Measurements from ENCODE around the gene INPP5A. TPM values are rescaled to one million over a fixed set of nuclear protein-coding genes. Genes with fewer than 3 reads are reported as not detected.
A peak's percentile ranks its signal among the peaks of the same experiment; 100 is the strongest.

Gene INPP5A
- total and polyA plus RNA-seq, 2 experiments from 2014 or later = 41.2 to 53.6 TPM

DNA sequence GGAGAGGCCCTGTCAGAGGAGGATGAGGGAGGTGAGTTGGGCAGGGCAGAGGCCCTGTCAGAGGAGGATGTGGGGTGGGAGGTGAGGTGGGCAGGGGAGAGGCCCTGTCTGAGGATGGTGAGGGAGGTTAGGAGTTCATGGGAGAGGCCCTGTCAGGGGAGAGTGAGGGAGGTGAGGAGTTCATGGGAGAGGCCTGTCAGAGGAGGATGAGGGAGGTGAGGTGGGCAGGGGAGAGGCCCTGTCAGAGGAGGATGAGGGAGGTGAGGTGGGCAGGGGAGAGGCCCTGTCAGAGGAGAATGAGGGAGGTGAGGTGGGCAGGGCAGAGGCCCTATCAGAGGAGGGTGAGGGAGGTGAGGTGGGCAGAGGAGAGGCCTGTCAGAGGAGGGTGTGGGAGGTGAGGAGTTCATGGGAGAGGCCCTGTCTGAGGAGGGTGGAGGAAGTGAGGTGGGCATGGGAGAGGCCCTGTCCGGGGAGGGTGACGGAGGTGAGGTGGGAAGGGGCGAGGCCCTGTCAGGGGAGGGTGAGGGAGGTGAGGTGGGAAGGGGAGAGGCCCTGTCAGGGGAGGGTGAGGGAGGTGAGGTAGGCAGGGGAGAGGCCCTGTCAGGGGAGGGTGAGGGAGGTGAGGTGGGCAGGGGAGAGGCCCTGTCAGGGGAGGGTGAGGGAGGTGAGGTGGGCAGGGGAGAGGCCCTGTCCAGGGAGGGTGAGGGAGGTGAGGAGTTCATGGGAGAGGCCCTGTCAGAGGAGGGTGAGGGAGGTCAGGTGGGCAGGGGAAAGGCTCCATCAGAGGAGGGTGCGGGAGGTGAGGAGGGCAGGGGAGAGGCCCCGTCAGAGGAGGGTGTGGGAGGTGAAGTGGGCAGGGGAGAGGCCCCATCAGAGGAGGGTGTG lies 73.7 kb downstream of the INPP5A start:
- Histone ChIP-seq H3K4me2 (no peak overlapping the region), H3K27ac (no peak overlapping the region), H3K27me3 (no peaks in the 10 kb centered on the region), H3K9me3 (ENCODE audit: low read depth) (no peaks in the 10 kb centered on the region), H2AFZ (no peak overlapping the region), H3K36me3 (replicated peaks; ENCODE audit: insufficient read depth, low read depth) (no peaks in the 10 kb centered on the region), H3K4me3 (no peak overlapping the region), H3K9me2 (replicated peaks; ENCODE audit: insufficient read depth) (no peaks in the 10 kb centered on the region), H3K79me2 (peaks cover 29% of the 10 kb centered on the region), H3K4me1 (ENCODE audit: insufficient read depth) (peaks cover 20% of the 10 kb centered on the region), H4K20me1 (ENCODE audit: insufficient read depth, poor library complexity, severe bottlenecking) (peaks cover 9% of the 10 kb centered on the region)
- no CpG with 5 or more reads among the region's 5 CpGs for WGBS (ENCODE audit: low lambda C conversion rate, missing lambda C conversion rate)
- TF ChIP-seq, protein P1, sequence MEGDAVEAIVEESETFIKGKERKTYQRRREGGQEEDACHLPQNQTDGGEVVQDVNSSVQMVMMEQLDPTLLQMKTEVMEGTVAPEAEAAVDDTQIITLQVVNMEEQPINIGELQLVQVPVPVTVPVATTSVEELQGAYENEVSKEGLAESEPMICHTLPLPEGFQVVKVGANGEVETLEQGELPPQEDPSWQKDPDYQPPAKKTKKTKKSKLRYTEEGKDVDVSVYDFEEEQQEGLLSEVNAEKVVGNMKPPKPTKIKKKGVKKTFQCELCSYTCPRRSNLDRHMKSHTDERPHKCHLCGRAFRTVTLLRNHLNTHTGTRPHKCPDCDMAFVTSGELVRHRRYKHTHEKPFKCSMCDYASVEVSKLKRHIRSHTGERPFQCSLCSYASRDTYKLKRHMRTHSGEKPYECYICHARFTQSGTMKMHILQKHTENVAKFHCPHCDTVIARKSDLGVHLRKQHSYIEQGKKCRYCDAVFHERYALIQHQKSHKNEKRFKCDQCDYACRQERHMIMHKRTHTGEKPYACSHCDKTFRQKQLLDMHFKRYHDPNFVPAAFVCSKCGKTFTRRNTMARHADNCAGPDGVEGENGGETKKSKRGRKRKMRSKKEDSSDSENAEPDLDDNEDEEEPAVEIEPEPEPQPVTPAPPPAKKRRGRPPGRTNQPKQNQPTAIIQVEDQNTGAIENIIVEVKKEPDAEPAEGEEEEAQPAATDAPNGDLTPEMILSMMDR (IDR thresholded peaks at IDR 0.05; ENCODE audit: poor library complexity) = no peak
- no peak for TF ChIP-seq EZH2 (IDR thresholded peaks at IDR 0.05; ENCODE audit: borderline replicate concordance)
- TF ChIP-seq EZH2phosphoT487 (IDR thresholded peaks at IDR 0.05; ENCODE audit: low read depth, severe bottlenecking, unreplicated experiment) = no peak
- DNase-seq (ENCODE audit: low spot score) = no peak

DNA sequence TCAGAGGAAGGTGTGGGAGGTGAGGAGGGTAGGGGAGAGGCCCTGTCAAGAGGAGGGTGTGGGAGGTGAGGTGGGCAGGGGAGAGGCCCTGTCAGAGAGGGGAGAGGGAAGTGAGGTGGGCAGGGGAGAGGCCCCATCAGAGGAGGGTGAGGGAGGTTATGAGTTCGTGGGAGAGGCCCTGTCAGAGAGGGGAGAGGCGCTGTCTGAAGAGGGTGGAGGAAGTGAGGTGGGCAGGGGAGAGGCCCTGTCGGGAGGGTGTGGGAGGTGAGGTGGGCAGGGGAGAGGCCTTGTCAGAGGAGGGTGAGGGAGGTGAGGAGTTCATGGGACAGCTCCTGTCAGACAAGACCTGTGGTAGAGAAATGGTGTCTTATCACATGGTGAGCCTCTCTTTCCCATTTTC lies 74.4 kb downstream of the INPP5A start:
- peaks cover 21% of the 10 kb centered on the region for H3K79me2 ChIP-seq
- H3K4me2 ChIP-seq = peak overlapping the region; percentile 53
- H2AFZ ChIP-seq = no peak overlapping the region
- no peaks in the 10 kb centered on the region for H3K9me3 ChIP-seq (ENCODE audit: low read depth)
- H3K4me3 ChIP-seq = no peak overlapping the region
- WGBS (ENCODE audit: low lambda C conversion rate, missing lambda C conversion rate) = no CpG with 5 or more reads among the region's 3 CpGs
- DNase-seq (ENCODE audit: low spot score) = no peak
- H4K20me1 ChIP-seq (ENCODE audit: insufficient read depth, poor library complexity, severe bottlenecking) = peaks cover 5% of the 10 kb centered on the region
- peaks cover 20% of the 10 kb centered on the region for H3K4me1 ChIP-seq (ENCODE audit: insufficient read depth)
- H3K27ac ChIP-seq = peak overlapping the region; percentile 71
- no peaks in the 10 kb centered on the region for H3K36me3 ChIP-seq (replicated peaks; ENCODE audit: insufficient read depth, low read depth)
- no peaks in the 10 kb centered on the region for H3K27me3 ChIP-seq
- H3K9me2 ChIP-seq (replicated peaks; ENCODE audit: insufficient read depth) = no peaks in the 10 kb centered on the region
- TF ChIP-seq EZH2phosphoT487 (IDR thresholded peaks at IDR 0.05; ENCODE audit: low read depth, severe bottlenecking, unreplicated experiment) = no peak
- TF ChIP-seq, protein P1 (IDR thresholded peaks at IDR 0.05; ENCODE audit: poor library complexity) = no peak
- TF ChIP-seq EZH2 (IDR thresholded peaks at IDR 0.05; ENCODE audit: borderline replicate concordance) = no peak

DNA sequence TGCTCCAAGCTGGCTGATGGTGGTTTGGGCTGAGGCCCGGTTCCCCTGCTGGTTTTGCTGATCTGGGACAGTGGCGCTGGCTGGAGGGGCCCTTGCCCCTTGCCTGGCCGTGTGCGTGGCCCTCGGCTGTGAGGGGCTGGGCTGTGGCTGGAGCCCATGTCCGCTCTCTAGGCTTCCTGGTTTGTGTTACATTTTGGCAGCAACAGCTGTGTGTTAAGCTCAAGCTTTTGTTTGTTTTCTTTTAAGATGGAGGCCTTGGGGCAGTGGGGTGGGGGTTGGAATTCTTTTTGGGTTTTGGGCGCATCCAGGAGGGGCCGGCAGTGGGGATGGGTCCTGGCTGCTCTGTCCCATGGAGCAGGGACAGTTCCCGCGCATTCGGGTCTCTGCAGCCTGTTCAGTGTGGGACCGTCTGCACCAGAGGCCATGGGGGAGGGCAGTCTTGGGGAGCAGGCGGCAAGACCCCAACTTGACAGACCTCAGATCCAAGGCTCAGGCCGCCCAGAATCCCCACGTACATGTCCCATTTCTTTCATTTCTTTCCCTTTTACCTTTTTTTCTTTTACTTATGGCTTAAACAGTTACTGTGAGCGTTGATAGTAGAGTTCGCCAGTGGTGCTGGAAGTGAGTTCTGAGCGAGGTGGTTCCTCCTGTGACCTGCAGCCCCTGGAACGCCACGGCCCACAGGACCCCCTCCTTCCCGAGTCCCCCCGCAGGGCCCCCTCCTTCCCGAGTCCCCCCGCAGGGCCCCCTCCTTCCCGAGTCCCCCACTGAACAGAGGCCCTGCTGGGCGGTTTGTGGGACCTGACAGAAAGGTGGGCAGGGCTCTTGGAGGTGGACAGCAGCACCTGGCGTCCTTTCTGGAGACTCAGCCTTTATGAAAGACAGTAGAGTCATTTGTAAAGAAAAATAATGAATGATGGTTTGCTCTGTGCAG lies 75.3 kb downstream of the INPP5A start:
- H3K79me2 ChIP-seq = peaks cover 14% of the 10 kb centered on the region
- peaks cover 3% of the 10 kb centered on the region for H4K20me1 ChIP-seq (ENCODE audit: insufficient read depth, poor library complexity, severe bottlenecking)
- no peak overlapping the region for H2AFZ ChIP-seq
- TF ChIP-seq EZH2 (IDR thresholded peaks at IDR 0.05; ENCODE audit: borderline replicate concordance) (no peak), EZH2phosphoT487 (IDR thresholded peaks at IDR 0.05; ENCODE audit: low read depth, severe bottlenecking, unreplicated experiment) (no peak)
- TF ChIP-seq, protein P1 (IDR thresholded peaks at IDR 0.05; ENCODE audit: poor library complexity) = no peak
- peak overlapping the region; percentile 53 for H3K4me2 ChIP-seq
- DNase-seq (ENCODE audit: low spot score) = no peak
- H3K36me3 ChIP-seq (replicated peaks; ENCODE audit: insufficient read depth, low read depth) = no peaks in the 10 kb centered on the region
- WGBS (ENCODE audit: low lambda C conversion rate, missing lambda C conversion rate) = 73% methylated on average over 24 of the region's 27 CpGs
- H3K4me3 ChIP-seq = no peak overlapping the region
- H3K4me1 ChIP-seq (ENCODE audit: insufficient read depth) = peaks cover 20% of the 10 kb centered on the region
- no peaks in the 10 kb centered on the region for H3K9me2 ChIP-seq (replicated peaks; ENCODE audit: insufficient read depth)
- no peaks in the 10 kb centered on the region for H3K27me3 ChIP-seq
- no peaks in the 10 kb centered on the region for H3K9me3 ChIP-seq (ENCODE audit: low read depth)
- peak overlapping the region; percentile 71 for H3K27ac ChIP-seq
